HPDE6-E6E7 (cell line): Measurements from ENCODE around the gene CAMK2A.

Experiments used
- DNase-seq: peaks from one replicate; pipeline ENCODE4 v3.0.0; 2011; ENCODE audit warnings: missing footprints; ENCODE audit errors: extremely low spot score

The CAMK2A gene

DNA sequence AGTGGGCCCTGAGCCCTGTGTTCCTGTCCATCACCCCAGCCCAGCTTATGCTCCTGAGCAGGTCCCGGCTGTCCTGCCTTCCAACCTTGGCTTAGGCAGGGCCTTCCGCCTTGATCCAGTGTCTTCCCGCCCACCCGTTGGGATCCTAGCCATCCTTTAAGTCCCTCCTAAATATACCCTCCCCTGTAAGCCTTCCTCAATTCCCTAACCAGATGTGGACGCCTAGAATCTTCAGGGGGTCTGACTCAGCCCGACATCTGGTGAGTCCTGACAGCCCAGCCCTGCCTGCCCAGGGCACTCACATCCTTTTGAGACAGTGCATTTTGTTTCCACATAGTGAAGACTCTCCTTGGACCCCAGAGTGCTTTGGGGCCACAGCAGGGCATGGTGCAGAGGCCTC, 76.0 kb downstream of the CAMK2A start:
- no peak for DNase-seq

- no peak for DNase-seq
Observed at GRCh38 chr5:150211156-150212030, 78.2 kb downstream of the CAMK2A start.

DNA sequence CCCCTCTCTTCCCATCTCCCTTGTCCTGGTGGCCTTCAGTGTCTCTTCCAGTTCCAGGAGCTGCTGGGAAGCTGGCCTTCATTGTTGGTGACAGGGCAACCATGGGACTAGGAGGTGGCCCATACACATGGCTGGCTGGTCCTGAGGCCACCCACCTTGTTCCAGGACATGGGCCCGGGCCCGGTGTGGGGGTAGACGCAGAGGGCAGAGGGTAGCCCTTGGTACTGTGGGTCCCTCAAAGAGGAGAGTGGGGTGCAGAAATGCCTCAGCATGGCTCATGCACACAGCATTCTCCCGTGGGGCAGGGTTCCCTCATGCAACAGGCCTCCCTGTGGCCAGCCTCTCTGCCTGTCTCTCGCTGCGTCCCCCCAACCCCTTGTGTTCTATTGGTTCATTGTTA, 78.9 kb downstream of the CAMK2A start:
- DNase-seq, result no peak

- peak; percentile 90 for DNase-seq
Observed at GRCh38 chr5:150209099-150209635, 80.4 kb downstream of the CAMK2A start.

- DNase-seq, result peak; percentile 60
Observed at GRCh38 chr5:150208187-150209098, 81.1 kb downstream of the CAMK2A start.

GRCh38 chr5:150206779-150207115, 82.8 kb downstream of the CAMK2A start:
- no peak for DNase-seq

GRCh38 chr5:150206098-150206778, 83.3 kb downstream of the CAMK2A start:
- DNase-seq, result no peak

GRCh38 chr5:150204590-150204960, 85.0 kb downstream of the CAMK2A start:
- no peak for DNase-seq

GRCh38 chr5:150203832-150204589, 85.6 kb downstream of the CAMK2A start:
- no peak for DNase-seq

DNA sequence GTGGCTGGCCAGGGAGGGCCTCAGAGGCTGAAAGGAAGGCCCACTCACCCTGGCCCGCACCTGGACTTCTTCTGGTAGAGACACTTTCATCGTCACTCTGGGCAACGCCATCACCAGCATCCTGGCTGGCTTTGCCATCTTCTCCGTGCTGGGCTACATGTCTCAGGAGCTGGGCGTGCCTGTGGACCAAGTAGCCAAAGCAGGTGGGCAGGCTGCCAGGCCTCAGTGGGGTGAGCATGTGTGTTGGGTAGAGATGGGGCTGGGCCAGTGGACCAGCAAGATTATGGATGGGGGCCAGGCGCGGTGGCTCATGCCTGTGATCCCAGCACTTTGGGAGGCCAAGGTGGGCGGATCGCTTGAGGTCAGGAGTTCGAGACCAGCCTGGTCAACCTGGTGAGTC, 87.1 kb downstream of the CAMK2A start:
- DNase-seq, result no peak

DNA sequence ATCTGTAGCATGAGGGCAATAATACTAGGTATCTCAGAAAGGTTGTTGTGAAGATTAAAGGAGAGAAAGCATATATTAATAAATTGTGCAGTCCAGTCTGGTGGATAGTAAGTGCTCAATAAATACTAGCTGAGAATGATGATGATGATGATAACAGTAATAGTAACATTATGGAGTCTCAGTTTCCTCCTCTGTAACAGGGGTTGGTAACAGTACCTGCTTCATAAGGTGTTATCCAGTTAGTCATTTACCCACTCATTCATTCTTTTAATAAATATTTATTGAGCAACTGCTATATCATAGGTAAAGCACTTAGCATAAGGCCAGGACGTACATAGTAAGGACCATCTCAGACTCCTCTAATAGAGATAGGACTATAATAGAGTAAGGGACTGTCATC, 92.1 kb downstream of the CAMK2A start:
- no peak for DNase-seq

GRCh38 chr5:150196986-150197385, 92.6 kb downstream of the CAMK2A start:
- no peak for DNase-seq

- no peak for DNase-seq
Observed at GRCh38 chr5:150196514-150196913, 93.1 kb downstream of the CAMK2A start.

DNA sequence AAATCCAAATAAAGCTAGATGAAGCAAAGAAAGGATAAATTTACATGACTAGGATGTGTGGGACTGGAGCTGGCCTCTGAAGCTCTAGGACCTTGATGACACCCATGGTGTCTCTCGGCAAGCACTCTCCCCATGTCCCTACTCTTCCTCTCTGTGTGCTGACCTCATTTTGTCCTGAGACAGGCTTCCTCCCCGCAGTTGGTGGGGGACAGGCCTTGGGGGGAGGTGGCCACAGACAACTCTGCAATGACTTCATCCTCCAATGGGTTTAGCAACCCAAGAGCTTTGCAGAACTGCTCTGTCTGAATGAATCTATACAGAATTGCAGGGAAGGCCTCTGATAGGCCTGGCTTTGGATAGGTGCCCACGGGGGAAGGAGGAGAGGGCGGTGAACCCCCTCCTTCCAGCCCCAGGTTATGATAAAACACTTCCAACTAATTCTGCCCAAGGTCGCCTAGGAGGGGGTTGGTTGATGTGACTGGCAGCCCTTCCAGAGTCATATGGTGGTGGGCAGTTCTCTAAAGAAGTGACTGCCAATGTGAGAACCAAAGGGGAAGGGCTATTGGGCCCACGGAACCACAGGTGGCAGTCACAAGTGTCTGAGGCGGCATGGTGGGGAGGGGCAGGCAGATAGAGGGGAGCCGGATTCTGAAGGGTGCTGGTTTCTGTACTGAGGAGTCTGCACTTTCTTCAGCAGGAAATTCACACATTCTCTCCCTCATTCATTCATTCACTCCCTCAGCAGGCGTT, 93.7 kb downstream of the CAMK2A start:
- DNase-seq, result no peak

GRCh38 chr5:150192462-150192861, 97.1 kb downstream of the CAMK2A start:
- DNase-seq, result no peak

GRCh38 chr5:150190987-150191386, 98.6 kb downstream of the CAMK2A start:
- DNase-seq, result no peak

- no peak for DNase-seq
Observed at GRCh38 chr5:150190503-150190979, 99.0 kb downstream of the CAMK2A start.

- DNase-seq, result no peak
Observed at GRCh38 chr5:150189728-150190502, 99.7 kb downstream of the CAMK2A start, which contains the start of gene SLC6A7. Gene SLC6A7 (plus strand): TSS chr5:150190062. CDS start chr5:150190328, 266 bp downstream.

- DNase-seq, result no peak
Observed at GRCh38 chr5:150189326-150189725, 100.2 kb downstream of the CAMK2A start.
